T follicular helper cell (primary cell): ENCODE results near the gene MON2.
A peak's percentile ranks its signal among the peaks of the same experiment; 100 is the strongest.
"Not testable (repeated sequence)": the region's sequence is repeated elsewhere in the genome, so short reads cannot be mapped to it uniquely, and the experiment has no call there.

Source experiments
- DNase-seq: peaks from one replicate; pipeline ENCODE4 v3.0.0-alpha.2; 2020; ENCODE audit warnings: low read depth
- total RNA-seq, 2 experiments: gene quantifications; one replicate each; lab custom pipeline; 2026; lab: John Stamatoyannopoulos, UW

The MON2 gene, protein sequence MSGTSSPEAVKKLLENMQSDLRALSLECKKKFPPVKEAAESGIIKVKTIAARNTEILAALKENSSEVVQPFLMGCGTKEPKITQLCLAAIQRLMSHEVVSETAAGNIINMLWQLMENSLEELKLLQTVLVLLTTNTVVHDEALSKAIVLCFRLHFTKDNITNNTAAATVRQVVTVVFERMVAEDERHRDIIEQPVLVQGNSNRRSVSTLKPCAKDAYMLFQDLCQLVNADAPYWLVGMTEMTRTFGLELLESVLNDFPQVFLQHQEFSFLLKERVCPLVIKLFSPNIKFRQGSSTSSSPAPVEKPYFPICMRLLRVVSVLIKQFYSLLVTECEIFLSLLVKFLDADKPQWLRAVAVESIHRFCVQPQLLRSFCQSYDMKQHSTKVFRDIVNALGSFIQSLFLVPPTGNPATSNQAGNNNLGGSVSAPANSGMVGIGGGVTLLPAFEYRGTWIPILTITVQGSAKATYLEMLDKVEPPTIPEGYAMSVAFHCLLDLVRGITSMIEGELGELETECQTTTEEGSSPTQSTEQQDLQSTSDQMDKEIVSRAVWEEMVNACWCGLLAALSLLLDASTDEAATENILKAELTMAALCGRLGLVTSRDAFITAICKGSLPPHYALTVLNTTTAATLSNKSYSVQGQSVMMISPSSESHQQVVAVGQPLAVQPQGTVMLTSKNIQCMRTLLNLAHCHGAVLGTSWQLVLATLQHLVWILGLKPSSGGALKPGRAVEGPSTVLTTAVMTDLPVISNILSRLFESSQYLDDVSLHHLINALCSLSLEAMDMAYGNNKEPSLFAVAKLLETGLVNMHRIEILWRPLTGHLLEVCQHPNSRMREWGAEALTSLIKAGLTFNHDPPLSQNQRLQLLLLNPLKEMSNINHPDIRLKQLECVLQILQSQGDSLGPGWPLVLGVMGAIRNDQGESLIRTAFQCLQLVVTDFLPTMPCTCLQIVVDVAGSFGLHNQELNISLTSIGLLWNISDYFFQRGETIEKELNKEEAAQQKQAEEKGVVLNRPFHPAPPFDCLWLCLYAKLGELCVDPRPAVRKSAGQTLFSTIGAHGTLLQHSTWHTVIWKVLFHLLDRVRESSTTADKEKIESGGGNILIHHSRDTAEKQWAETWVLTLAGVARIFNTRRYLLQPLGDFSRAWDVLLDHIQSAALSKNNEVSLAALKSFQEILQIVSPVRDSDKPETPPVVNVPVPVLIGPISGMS (N-terminal part only)
- total RNA-seq, result 89.9 to 133 reads per million in 2 experiments

DNA sequence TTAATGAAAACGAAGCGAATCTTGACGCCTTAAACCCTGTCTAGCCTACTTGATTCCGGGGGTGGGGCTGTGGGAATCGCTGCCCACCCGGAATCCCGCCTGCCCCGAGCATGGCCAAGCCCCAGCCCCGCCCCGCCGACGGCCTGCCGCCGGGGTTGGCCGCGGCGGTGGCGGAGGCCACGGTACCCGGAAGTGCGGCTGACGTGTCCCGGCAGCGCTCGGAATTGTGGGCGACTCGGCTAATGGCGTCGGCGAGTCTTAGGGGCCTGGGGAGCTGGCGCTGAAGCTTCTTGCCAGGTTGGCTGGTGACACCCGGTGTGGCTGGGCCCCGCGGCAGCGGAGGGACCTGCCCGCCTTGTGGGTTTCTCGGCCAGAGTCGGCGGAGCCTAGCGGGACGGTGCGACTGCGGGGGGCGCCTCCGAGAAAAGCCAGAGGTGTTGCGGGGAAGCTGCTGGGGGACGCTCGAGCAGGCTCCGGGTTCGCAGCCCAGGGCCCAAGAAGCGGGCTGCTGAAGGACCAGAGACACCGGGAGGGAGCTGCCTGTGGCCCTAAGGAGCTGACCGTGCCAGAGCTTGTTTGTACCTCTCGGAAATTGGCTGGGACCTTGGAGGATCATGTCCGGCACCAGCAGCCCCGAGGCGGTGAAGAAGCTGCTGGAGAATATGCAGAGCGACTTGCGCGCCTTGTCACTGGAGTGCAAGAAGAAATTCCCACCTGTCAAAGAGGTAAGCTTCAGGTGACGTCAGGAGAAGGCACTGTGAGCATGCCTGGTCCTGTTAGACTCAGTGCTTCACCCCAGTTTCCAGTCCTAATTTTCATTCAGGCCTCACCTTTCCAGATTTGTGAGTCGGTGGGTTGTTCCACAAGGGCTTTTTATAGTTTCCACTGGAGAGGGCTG lies at the start of gene MON2:
MON2 (plus strand) TSS at position 233 of the 898 bp plus-strand sequence; CDS start at position 615, 382 bp downstream.
- peak; percentile 76 for DNase-seq

GRCh38 chr12:62426089-62426488 lies 40.5 kb upstream of the MON2 start:
- no peak for DNase-seq

- DNase-seq, result no peak
Observed at GRCh38 chr12:62429457-62429856, 37.2 kb upstream of the MON2 start.

GRCh38 chr12:62434494-62435302 lies 31.9 kb upstream of the MON2 start:
- no peak for DNase-seq

GRCh38 chr12:62435303-62436163 lies 31.1 kb upstream of the MON2 start:
- DNase-seq, result no peak

DNA sequence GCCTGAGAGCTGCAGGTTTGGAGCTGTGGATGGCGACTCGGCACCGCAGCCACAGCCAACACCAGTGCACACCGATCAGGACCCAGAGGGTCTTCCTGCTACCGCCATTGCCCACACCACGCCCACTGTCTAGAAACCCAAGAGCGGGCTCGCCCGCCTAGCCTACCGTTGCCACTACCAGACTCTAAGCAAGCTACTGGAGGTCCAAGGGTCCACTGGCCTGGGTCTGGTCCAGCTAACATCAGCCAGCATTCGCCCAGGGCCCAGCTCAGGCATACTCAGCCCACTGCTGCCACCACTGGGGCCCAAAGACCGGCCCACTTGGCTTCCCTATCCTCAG lies 30.5 kb upstream of the MON2 start:
- DNase-seq, result no peak

DNA sequence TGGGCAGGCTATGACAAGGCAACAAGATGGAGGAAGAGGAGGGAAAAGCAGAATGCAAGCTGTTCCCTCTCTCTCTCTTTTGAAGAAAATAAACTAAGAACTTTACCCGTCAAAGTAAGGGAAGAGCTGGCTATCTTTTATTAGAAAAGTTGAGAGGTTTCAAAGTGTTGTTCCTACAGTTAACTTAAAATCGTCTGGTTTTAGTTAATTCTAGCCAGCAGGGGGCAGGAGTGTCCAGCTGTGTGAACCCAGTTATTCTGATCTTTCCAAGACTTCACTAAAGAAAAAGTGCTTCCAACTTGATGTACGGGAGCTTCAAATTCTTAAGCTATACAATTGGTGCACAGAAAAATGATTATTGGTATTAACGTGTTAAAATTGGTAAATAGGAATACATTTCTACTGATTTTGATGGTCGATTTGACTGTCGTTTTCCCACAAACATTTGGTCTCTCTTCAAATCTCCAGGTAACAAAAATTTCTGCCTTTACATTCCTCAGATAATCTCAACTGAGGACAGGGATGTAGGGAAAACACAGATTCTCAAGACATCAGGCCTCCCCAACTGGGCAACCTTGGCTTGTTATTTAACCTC lies 28.4 kb upstream of the MON2 start:
- DNase-seq, result peak; percentile 19

GRCh38 chr12:62446754-62447452 lies 19.7 kb upstream of the MON2 start:
- no peak for DNase-seq

DNA sequence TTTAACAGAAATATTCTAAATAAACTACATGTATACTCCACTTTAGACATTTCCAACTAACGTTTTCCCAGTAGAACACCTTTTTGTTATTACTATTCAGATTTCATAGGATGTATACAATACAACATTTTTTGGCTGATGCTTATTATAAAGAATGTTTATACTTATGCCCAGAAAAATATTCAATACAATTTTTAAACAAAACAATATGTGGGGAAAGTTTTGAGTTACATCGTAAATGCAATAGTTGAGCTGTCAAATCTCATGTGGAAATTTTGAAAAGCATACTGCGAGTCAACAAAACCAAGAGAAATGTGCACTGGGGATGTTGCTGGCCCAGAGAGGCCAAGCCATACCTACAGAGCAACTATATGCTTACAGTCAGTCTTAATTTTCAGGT lies 18.2 kb upstream of the MON2 start:
- DNase-seq, result no peak

GRCh38 chr12:62455429-62455828 lies 11.2 kb upstream of the MON2 start:
- not testable (repeated sequence) for DNase-seq

DNA sequence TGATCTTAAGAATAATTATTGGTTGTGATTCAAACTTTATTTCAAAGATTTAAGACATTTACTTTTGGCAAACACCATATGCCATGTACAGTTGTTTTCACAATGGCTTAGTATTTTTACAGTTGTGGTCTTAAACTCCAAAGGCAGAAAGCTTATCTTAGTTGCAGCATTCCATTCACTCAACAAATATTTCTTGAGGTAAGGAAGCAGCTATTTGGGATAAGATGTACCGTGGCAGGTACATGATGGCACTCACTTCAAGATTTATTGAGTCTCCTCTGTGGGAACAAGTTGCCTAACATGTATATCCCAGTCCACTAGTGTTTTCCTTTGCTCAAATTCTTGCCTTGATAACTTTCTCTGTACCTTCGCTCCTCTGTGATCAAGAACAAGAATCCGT lies 8.0 kb upstream of the MON2 start:
- DNase-seq, result no peak

- DNase-seq, result no peak
Observed at GRCh38 chr12:62459976-62460375, 6.7 kb upstream of the MON2 start.

- DNase-seq, result not testable (repeated sequence)
Observed at GRCh38 chr12:62461171-62461837, 5.3 kb upstream of the MON2 start.

- DNase-seq, result not testable (repeated sequence)
Observed at GRCh38 chr12:62463252-62463651, 3.4 kb upstream of the MON2 start.

- no peak for DNase-seq
Observed at GRCh38 chr12:62466018-62466593, 520 bp upstream of the MON2 start.

DNA sequence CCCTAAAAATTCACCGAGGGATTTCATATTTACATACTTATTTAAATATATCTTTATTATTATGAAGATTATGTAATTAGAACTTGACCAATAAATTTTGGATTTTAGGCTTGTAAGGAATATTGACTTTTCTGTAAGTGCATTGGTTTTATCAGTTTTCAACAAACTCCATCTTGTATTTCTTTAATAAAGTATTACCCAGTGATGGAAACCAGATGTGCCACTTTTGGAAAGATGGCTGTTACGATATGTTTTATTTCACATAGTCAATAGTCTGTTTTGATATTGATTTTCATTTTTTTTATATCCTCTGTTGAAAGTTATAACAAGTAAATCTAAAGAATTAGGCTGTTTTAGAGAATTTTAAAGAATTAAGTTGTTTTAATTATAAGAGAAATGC lies 1.8 kb downstream of the MON2 start:
- DNase-seq, result no peak

GRCh38 chr12:62468935-62469334 lies 2.3 kb downstream of the MON2 start:
- DNase-seq, result no peak
